HG03135 (cell line): ENCODE data around the gene PPP2R5B.

Experiments
- ATAC-seq: cut with Tn5 transposase; IDR thresholded peaks from one replicate; pipeline ENCODE4 v1.9.1; 2021; ENCODE audit warnings: mild to moderate bottlenecking, moderate library complexity; ENCODE audit not compliant: unreplicated experiment

Gene PPP2R5B

DNA sequence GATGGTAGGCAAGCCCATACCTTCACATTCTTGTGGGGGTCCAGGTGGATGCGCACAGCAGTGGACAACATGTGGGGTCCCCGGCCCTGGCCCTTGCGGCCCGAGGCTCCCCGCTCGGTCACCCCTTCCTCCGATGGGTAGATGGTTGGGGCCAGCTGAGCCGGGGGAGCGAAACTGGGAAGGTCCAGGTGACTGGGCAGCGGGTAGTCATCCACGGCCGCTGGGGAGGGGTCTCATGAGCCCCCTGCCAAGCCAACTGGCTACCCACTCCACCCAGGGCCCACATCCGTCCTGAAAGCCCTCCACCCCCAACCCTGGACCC, 18.2 kb upstream of the PPP2R5B start:
- ATAC-seq, result no peak

- ATAC-seq, result no peak
These were observed 15.7 kb upstream of the PPP2R5B start for GRCh38 chr11:64908766-64909165.

- ATAC-seq, result no peak
These were observed 14.7 kb upstream of the PPP2R5B start for GRCh38 chr11:64909653-64910343.

DNA sequence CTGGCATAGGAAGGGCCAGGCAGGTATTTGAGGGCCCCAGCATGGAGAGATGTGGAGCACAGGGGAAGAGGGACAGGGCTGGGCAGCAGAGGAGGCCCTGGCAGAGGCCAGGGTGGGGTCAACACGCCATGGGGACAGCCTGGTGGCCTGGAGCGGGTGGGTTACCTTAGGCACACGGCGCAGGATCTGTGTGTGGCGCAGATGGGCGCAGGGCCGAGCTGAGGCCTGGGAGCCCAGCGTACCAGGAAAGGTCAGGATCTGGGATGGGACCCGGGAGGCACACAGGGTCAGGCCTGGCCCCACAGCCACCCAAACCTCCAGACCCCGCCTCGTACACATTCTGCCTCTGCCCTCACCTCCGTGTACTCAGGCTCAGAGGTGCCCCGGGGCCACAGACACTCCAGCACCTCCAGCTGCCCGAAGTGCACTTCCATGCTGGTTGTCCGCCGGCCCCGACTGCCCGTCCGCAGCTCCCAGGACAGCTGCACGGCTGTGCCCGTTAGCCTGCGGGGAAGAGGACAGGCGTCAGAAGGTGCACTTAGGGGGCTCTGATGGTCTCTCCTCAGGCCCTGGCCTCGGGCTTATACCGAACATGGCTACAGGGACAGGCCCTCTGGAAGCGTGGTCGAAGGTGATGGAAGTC, 13.9 kb upstream of the PPP2R5B start:
- ATAC-seq, result no peak

- no peak for ATAC-seq
These were observed 13.3 kb upstream of the PPP2R5B start for GRCh38 chr11:64911142-64911541.

- no peak for ATAC-seq
These were observed 12.8 kb upstream of the PPP2R5B start for GRCh38 chr11:64911689-64912088.

- no peak for ATAC-seq
These were observed 11.2 kb upstream of the PPP2R5B start for GRCh38 chr11:64913171-64913727.

DNA sequence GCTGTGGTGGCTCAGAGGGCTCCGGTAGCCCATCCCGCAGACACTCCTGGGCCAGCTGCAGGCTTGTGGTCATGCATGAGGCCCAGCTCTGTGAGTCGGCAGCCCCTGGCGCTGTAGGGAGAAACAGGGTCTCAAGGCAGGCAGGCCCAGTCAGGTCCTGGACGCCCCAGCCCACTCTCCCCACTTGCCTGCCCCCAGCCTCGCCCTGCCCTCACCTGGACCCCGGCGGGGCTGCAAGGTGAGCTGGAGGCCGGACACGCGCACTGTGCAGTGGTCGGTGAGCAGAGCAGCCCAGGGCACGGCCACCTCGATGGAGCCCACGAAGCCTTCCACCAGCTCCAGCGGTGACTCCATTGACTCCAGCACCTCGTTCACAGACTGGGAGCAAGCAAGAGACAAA, 10.4 kb upstream of the PPP2R5B start:
- no peak for ATAC-seq

DNA sequence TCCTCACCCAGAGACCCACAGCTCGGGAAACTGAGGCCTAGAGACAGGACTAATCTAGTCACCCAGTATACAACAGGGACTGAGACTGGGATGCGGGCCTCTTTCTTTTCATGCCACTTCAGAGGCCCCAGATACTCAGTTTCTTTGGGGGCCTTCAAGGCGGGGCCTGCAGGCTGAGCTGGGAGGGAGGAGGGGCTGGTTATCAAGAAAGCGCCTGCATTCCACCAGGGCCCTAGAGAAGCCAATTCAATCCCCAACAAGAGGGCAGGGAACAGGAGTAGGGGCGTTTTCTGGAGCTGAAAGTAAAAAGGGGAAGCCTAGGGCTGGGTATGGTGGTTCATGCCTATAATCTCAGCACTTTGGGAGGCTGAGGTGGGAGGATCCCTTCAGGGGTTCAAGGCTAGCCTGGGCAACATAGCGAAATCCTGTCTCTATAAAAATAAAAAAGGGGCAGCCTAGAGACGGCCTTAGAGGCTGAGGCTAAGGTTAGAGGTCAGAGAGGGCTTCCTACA, 9.1 kb upstream of the PPP2R5B start:
- ATAC-seq, result no peak

DNA sequence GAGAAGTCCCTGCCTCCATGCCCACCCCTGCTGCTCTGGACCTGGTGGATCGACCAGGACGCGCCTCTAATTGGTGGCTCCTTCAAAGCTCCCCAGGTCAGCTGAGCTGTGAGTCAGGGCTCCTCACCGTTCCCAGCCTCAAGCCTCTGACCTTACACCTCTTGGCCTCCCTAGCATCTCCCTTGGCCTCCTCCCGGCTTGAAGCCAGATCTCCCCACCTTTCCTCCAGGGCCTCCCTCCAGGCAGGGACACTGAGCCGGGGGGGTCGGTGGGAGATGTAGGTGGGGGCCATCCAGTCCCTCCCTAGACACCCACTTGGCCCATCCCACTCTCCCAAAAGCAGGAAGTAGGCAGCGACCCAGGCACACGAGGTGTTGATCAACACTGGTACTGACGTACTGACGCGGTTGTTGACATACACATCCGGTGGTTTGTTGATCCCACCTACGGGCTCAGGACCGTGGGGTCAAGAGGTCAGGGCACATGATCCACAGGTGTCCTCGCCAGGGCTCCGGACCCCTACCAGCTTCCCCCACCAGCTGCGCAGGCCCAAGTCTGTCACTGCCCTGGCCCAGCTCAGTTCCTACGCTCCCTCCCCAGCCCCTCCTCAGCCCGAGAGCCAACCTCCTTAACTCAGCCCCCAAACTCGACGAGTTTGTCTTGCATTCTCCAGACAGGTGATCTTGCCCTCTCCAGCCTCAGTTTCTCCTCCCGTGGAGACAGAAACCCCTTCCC, 8.3 kb upstream of the PPP2R5B start:
- ATAC-seq, result peak; percentile 9

DNA sequence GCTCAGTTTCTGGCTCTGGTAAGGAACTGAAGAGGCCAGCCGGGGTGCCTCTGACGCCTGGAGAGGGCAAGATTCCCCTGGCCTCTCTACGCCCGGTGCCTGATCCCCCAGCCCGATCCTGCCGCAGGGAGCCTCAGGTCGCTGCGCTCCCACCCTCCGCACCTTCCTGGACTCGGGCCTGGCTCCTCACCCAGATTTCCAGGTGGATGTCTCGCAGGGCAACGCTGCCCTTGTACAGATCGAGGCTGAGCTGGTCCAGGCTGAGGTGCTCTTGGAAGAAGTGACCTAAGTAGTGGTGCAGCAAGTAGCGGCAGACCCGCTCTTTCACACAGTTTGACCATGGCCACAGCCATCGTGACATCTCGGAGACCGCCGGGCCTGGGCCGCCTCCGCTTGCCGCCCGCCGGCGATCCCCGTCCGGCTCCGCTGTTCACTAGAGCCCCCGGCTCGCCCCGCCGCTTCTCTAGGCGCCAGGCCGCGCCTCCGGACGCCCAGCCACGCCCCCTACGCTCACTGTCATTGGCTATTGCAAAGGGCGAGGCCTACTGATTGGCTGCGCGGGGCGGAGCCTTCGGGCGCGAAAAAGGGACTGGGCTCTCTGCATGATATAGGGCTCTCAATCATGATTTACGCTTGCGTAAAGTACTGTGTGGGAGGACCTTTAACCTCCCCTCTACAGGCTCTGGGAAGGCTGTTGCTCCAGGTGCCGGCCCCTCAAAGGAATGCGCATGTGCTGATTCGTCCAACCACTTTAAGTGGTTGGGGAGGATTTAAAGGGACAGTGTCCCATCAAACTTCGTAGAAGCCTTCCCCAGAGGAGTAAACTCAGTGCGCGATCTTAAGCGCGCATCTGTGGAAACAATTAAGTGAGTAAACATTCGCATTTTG, 7.5 kb upstream of the PPP2R5B start, which contains the start of gene ATG2A:
Gene ATG2A (minus strand): TSS at position 435 of the 888 bp plus-strand sequence. CDS start 74 bp downstream, at position 361.
- peak; percentile 91 for ATAC-seq

DNA sequence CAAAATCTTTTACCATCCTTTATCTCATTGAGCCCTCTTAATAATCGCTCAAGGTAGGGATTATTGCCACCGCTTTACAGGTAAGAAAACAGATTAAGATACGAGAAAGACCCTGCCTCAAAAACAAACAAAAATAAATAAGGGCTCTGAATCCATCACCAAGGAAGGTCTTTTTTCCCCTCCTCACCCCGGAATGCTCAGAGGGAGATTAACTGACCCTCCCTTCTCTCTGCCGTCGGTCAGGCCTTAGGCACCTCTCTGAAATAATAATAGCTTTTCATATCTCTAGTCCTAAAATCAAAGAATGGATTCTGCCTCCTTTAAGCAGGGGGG, 6.9 kb upstream of the PPP2R5B start:
- ATAC-seq, result no peak

DNA sequence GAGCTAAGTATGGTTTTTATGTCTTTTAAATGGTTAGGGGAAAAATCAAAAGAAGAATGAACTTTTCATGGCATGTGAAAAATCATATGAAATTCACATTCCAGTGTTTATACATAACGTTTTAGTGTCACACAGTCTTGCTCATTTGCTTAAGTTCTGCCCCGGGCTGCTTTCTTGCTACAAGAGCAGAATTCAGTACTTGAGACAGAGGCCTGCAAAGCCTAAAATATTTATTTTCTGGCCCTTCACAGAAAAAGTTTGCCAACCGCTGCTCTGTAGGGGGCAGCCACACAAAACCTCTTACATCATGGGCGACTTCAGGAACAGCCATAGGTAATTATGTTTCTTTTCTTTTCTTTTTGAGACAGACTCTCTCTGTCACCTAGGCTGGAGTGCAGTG, 6.5 kb upstream of the PPP2R5B start:
- ATAC-seq, result no peak

DNA sequence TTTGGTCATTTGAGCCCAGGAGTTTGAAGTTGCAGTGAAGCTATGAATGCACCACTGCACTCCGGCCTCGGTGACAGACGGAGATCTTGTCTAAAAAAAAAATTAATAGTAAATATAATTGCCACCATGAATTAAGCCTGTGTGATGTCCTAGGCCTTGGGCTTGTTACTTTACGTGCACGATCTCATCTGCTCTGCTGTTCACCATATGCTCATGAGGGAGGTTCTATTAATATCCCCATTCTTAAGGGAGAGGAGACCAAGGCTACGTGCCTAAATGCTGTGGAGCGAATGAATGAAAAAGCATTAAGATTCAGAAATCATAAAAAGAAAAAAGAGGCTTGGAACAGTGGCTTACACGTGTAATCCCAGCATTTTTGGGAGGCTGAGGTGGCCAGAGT, 4.9 kb upstream of the PPP2R5B start:
- ATAC-seq, result no peak

- no peak for ATAC-seq
These were observed 4.4 kb upstream of the PPP2R5B start for GRCh38 chr11:64920124-64920523.

- no peak for ATAC-seq
These were observed 3.1 kb upstream of the PPP2R5B start for GRCh38 chr11:64921384-64921783.

- no peak for ATAC-seq
These were observed 1.3 kb upstream of the PPP2R5B start for GRCh38 chr11:64923151-64923661.

- ATAC-seq, result no peak
These were observed 408 bp downstream of the PPP2R5B start for GRCh38 chr11:64924910-64925284.

- ATAC-seq, result no peak
These were observed 1.3 kb downstream of the PPP2R5B start for GRCh38 chr11:64925536-64926436.

- no peak for ATAC-seq
These were observed 2.2 kb downstream of the PPP2R5B start for GRCh38 chr11:64926689-64927088.
